Stimulated activated CD4-positive, alpha-beta T cell treated with anti-CD3 and anti-CD28 coated beads, Interleukin-4, amount 100 ng/mL, for 24 hours (primary cell): Measurements from ENCODE around the gene VWA7.
"Not testable (repeated sequence)": the region's sequence is repeated elsewhere in the genome, so short reads cannot be mapped to it uniquely, and the experiment has no call there.

Source experiments
- DNase-seq: peaks from one replicate; pipeline ENCODE4 v3.0.0-alpha.2; 2020

VWA7 gene

GRCh38 chr6:31799781-31800180 lies 22.7 kb upstream of the VWA7 start:
- DNase-seq: no peak

GRCh38 chr6:31797588-31797987 lies 20.5 kb upstream of the VWA7 start:
- DNase-seq: no peak

- no peak for DNase-seq
Observed at GRCh38 chr6:31796993-31797385, 19.9 kb upstream of the VWA7 start.

- peak; percentile 86 for DNase-seq
Observed at GRCh38 chr6:31795616-31796298, 18.6 kb upstream of the VWA7 start, which contains the start of gene VARS1. Gene VARS1 (minus strand): TSS chr6:31795752. CDS start chr6:31795217, 535 bp downstream.

GRCh38 chr6:31794866-31795615 lies 17.9 kb upstream of the VWA7 start:
- DNase-seq: no peak

GRCh38 chr6:31794294-31794865 lies 17.3 kb upstream of the VWA7 start:
- no peak for DNase-seq

GRCh38 chr6:31793927-31794245 lies 16.8 kb upstream of the VWA7 start:
- not testable (repeated sequence) for DNase-seq

GRCh38 chr6:31792761-31793171 lies 15.6 kb upstream of the VWA7 start:
- no peak for DNase-seq

GRCh38 chr6:31792090-31792374 lies 14.9 kb upstream of the VWA7 start:
- no peak for DNase-seq

- peak; percentile 46 for DNase-seq
Observed at GRCh38 chr6:31791324-31792089, 14.4 kb upstream of the VWA7 start.

- no peak for DNase-seq
Observed at GRCh38 chr6:31785475-31785874, 8.3 kb upstream of the VWA7 start.

GRCh38 chr6:31784098-31784925 lies 7.2 kb upstream of the VWA7 start:
- DNase-seq: no peak

- DNase-seq: no peak
Observed at GRCh38 chr6:31782126-31782855, 5.2 kb upstream of the VWA7 start.

GRCh38 chr6:31781244-31782125 lies 4.4 kb upstream of the VWA7 start:
- no peak for DNase-seq

GRCh38 chr6:31780507-31781243 lies 3.5 kb upstream of the VWA7 start:
- no peak for DNase-seq

GRCh38 chr6:31779908-31780307 lies 2.8 kb upstream of the VWA7 start:
- no peak for DNase-seq

- no peak for DNase-seq
Observed at GRCh38 chr6:31778999-31779885, 2.1 kb upstream of the VWA7 start.

- no peak for DNase-seq
Observed at GRCh38 chr6:31778193-31778592, 1.1 kb upstream of the VWA7 start.

GRCh38 chr6:31777667-31778050 lies 531 bp upstream of the VWA7 start:
- DNase-seq: no peak
